Keratinocyte (primary cell): ENCODE measurements around the gene SLC17A2. TPM values are rescaled to one million over a fixed set of nuclear protein-coding genes. Genes with fewer than 3 reads are reported as not detected.

ENCODE experiments used
- DNase-seq: peaks from one replicate; pipeline ENCODE4 v3.0.0-alpha.2; 2011; ENCODE audit warnings: low read depth, missing footprints, low spot score
- FAIRE-seq: peaks from 2 replicates; lab custom pipeline; 2011; peaks lifted over from hg19 to GRCh38; lab: Jason Lieb, UNC
- H2AFZ ChIP-seq: 2 replicates; pipeline ENCODE4 v1.6.0; 2012; ENCODE audit warnings: low read length, control low read depth, inconsistent platforms; ENCODE audit not compliant: control insufficient read depth
- H3K27ac ChIP-seq: 2 replicates; pipeline ENCODE4 v1.5.1; 2011; ENCODE audit warnings: low read length; ENCODE audit not compliant: control insufficient read depth, insufficient read depth
- H3K27me3 ChIP-seq: 3 replicates; pipeline ENCODE4 v1.6.0; 2011; ENCODE audit warnings: low read length; ENCODE audit not compliant: control insufficient read depth, insufficient read depth; ENCODE audit errors: extremely low read depth
- H3K36me3 ChIP-seq, 2 experiments: 2 replicates in 1 of 2; 3 replicates in 1 of 2; pipeline ENCODE4 v1.5.1; 2011; ENCODE audit warnings: low read length in 2 of 2, mild to moderate bottlenecking in 1 of 2; ENCODE audit not compliant: control insufficient read depth in 2 of 2, insufficient read depth in 2 of 2; ENCODE audit errors: extremely low read depth in 1 of 2
- H3K4me1 ChIP-seq: 3 replicates; pipeline ENCODE4 v1.5.1; 2011; ENCODE audit warnings: low read length; ENCODE audit not compliant: control insufficient read depth, insufficient read depth; ENCODE audit errors: extremely low read depth
- H3K4me2 ChIP-seq: 3 replicates; pipeline ENCODE4 v1.6.0; 2011; ENCODE audit warnings: low read depth, low read length; ENCODE audit not compliant: control insufficient read depth, insufficient read depth; ENCODE audit errors: extremely low read depth
- H3K4me3 ChIP-seq, 3 experiments: fragments of 200-600 bp in 1 of 3; sonication (generic) in 1 of 3; 2 replicates in 2 of 3; 3 replicates in 1 of 3; pipeline ENCODE4 v1.5.1; 2011 to 2016; ENCODE audit warnings: low read length in 3 of 3, mild to moderate bottlenecking in 3 of 3, control low read depth in 2 of 3, inconsistent platforms in 1 of 3, low read depth in 1 of 3, mixed read lengths in 1 of 3, mixed run types in 1 of 3, moderate library complexity in 1 of 3; ENCODE audit not compliant: control insufficient read depth in 2 of 3, insufficient read depth in 2 of 3; ENCODE audit errors: extremely low read depth in 1 of 3
- H3K79me2 ChIP-seq: 2 replicates; pipeline ENCODE4 v1.6.0; 2012; ENCODE audit warnings: low read length; ENCODE audit not compliant: control insufficient read depth, insufficient read depth
- H3K9ac ChIP-seq: 3 replicates; pipeline ENCODE4 v1.6.0; 2011; ENCODE audit warnings: low read length; ENCODE audit not compliant: control insufficient read depth, insufficient read depth; ENCODE audit errors: extremely low read depth
- H3K9me1 ChIP-seq: 3 replicates; pipeline ENCODE4 v1.6.0; 2011; ENCODE audit warnings: low read length; ENCODE audit not compliant: control insufficient read depth, insufficient read depth; ENCODE audit errors: extremely low read depth
- H3K9me3 ChIP-seq: 2 replicates; pipeline ENCODE4 v1.5.1; 2012; ENCODE audit warnings: low read depth, low read length; ENCODE audit not compliant: control insufficient read depth
- H4K20me1 ChIP-seq: 3 replicates; pipeline ENCODE4 v1.6.0; 2011; ENCODE audit warnings: low read length; ENCODE audit not compliant: control insufficient read depth, insufficient read depth; ENCODE audit errors: extremely low read depth
- EZH2 ChIP-seq: IDR thresholded peaks from one replicate; pipeline ENCODE4 v1.6.1; 2012; ENCODE audit warnings: inconsistent platforms, mild to moderate bottlenecking, low read length, moderate library complexity
- dilution Hi-C: fragments of 300-500 bp; cut with MboI; formaldehyde crosslinking; loops from one replicate; pipeline ENCODE4 v1.7.0; 2020; ENCODE audit warnings: low sequenced_read_pairs; ENCODE audit not compliant: extremely low pct_ligation_motif_present
- polyA plus RNA-seq, 5 experiments: library from polyadenylated mRNA; depleted of rRNA in 3 of 5; stranded (reverse) in 3 of 5; stranded (forward) in 1 of 5; unstranded in 1 of 5; fragments of >200 nt; gene quantifications; 1 replicate in 1 of 5; 2 replicates in 3 of 5; 3 replicates in 1 of 5; pipeline versions ENCODE4 v1.2.1 to v1.2.3, GENCODE V29; 2011 to 2012; ENCODE audit warnings: missing spikeins in 2 of 5, low read depth in 1 of 5, low replicate concordance in 1 of 5
- TF ChIP-seq, protein P1 (sequence below), 3 experiments: IDR thresholded peaks in 1 of 3; conservative IDR thresholded peaks in 1 of 3; optimal IDR thresholded peaks in 1 of 3; 2 replicates in 2 of 3; 3 replicates in 1 of 3; pipeline versions ENCODE3 to v1.5.1; 2011; ENCODE audit warnings: low read length in 3 of 3, mild to moderate bottlenecking in 3 of 3, moderate library complexity in 2 of 3, control low read depth in 1 of 3, inconsistent platforms in 1 of 3; ENCODE audit not compliant: insufficient read depth in 2 of 3; ENCODE audit errors: extremely low read depth in 1 of 3

Gene SLC17A2
- polyA plus RNA-seq, 1 donor (not counting 4 experiments of a cell fraction or from before 2014, with no cell fraction given) = not detected

- Histone ChIP-seq H3K9ac (no peak overlapping the region), H3K27ac (no peak overlapping the region), H3K4me3 (no peak overlapping the region), H3K36me3 (no peaks in the 10 kb centered on the region), H3K4me2 (no peak overlapping the region), H4K20me1 (no peaks in the 10 kb centered on the region), H2AFZ (no peak overlapping the region), H3K9me3 (no peaks in the 10 kb centered on the region), H3K9me1 (no peaks in the 10 kb centered on the region), H3K27me3 (no peaks in the 10 kb centered on the region), H3K4me1 (no peaks in the 10 kb centered on the region), H3K79me2 (no peaks in the 10 kb centered on the region)
- DNase-seq (no peak), FAIRE-seq (no peak)
- TF ChIP-seq, protein P1, sequence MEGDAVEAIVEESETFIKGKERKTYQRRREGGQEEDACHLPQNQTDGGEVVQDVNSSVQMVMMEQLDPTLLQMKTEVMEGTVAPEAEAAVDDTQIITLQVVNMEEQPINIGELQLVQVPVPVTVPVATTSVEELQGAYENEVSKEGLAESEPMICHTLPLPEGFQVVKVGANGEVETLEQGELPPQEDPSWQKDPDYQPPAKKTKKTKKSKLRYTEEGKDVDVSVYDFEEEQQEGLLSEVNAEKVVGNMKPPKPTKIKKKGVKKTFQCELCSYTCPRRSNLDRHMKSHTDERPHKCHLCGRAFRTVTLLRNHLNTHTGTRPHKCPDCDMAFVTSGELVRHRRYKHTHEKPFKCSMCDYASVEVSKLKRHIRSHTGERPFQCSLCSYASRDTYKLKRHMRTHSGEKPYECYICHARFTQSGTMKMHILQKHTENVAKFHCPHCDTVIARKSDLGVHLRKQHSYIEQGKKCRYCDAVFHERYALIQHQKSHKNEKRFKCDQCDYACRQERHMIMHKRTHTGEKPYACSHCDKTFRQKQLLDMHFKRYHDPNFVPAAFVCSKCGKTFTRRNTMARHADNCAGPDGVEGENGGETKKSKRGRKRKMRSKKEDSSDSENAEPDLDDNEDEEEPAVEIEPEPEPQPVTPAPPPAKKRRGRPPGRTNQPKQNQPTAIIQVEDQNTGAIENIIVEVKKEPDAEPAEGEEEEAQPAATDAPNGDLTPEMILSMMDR (optimal IDR thresholded peaks at IDR 0.05 in 1 of 3, IDR thresholded peaks at IDR 0.05 in 1 of 3, conservative IDR thresholded peaks at IDR 0.05 in 1 of 3; ENCODE audit: extremely low read depth in 1 of 3, insufficient read depth in 2 of 3, low read length in 3 of 3) = no peak
- TF ChIP-seq EZH2 = no peak
- dilution Hi-C loops = no loop called here
Measured at GRCh38 chr6:25902071-25902470, 28.4 kb downstream of the SLC17A2 start.

- FAIRE-seq (no peak), DNase-seq (no peak)
- Histone ChIP-seq H3K9ac (no peak overlapping the region), H4K20me1 (no peaks in the 10 kb centered on the region), H3K4me2 (no peak overlapping the region), H3K36me3 (no peaks in the 10 kb centered on the region), H3K4me3 (no peak overlapping the region), H3K4me1 (no peaks in the 10 kb centered on the region), H2AFZ (no peak overlapping the region), H3K27me3 (no peaks in the 10 kb centered on the region), H3K9me3 (no peaks in the 10 kb centered on the region), H3K9me1 (no peaks in the 10 kb centered on the region), H3K27ac (no peak overlapping the region), H3K79me2 (no peaks in the 10 kb centered on the region)
- no peak for TF ChIP-seq EZH2
- TF ChIP-seq, protein P1 (optimal IDR thresholded peaks at IDR 0.05 in 1 of 3, IDR thresholded peaks at IDR 0.05 in 1 of 3, conservative IDR thresholded peaks at IDR 0.05 in 1 of 3; ENCODE audit: extremely low read depth in 1 of 3, insufficient read depth in 2 of 3, low read length in 3 of 3) = no peak
- dilution Hi-C loops = no loop called here
Measured at GRCh38 chr6:25900843-25901242, 29.6 kb downstream of the SLC17A2 start.
